ENCODE data around the gene SMTN. TPM values are rescaled to one million over a fixed set of nuclear protein-coding genes. Genes with fewer than 3 reads are reported as not detected.

Gene SMTN
- polyA plus RNA-seq, 1 of the 3 experiments (the other 2 are of a cell fraction): 30.4 TPM

GRCh38 chr22:31142285-31142684 lies 61.2 kb downstream of the SMTN start:
- H3K4me3 ChIP-seq (ENCODE audit: low read depth in 2 of 2, low read length in 1 of 2): no peak overlapping the region

More at GRCh38 chr22:31142285-31142684, 61.2 kb downstream of the SMTN start:
- 74% methylated on average over 4 of the region's 4 CpGs for WGBS (ENCODE audit: low lambda C conversion rate)
- 0 out of 2 replicates have a peak, but pooled peaks cover 4% of the 10 kb centered on the region for H3K9me3 ChIP-seq
- H3K79me2 ChIP-seq (ENCODE audit: insufficient read depth): no peaks in the 10 kb centered on the region
- DNase-seq: no peak
- H3K27me3 ChIP-seq (ENCODE audit: insufficient read depth): peaks cover 4% of the 10 kb centered on the region; the same call in 1 of the 2 replicates
- no peak overlapping the region for H2AFZ ChIP-seq (ENCODE audit: low read depth)
- TF ChIP-seq MEF2A (IDR thresholded peaks at IDR 0.05; ENCODE audit: borderline replicate concordance, low read depth) (no peak), USF1 (IDR thresholded peaks at IDR 0.05; ENCODE audit: borderline replicate concordance, low read depth) (no peak), ZBTB33 (IDR thresholded peaks at IDR 0.05; ENCODE audit: borderline replicate concordance, low read depth) (no peak), TAF1 (IDR thresholded peaks at IDR 0.05; ENCODE audit: borderline replicate concordance, low read depth, low read length) (no peak), TEAD4 (IDR thresholded peaks at IDR 0.05; ENCODE audit: borderline replicate concordance, insufficient read depth) (no peak), SIN3A (IDR thresholded peaks at IDR 0.05; ENCODE audit: borderline replicate concordance, low read depth, low read length) (no peak), GABPA (IDR thresholded peaks at IDR 0.05; ENCODE audit: low read depth) (no peak), RFX5 (IDR thresholded peaks at IDR 0.05; ENCODE audit: low read length) (no peak), JUND (IDR thresholded peaks at IDR 0.05) (no peak), FOXM1 (IDR thresholded peaks at IDR 0.05; ENCODE audit: low read depth) (no peak), EZH2phosphoT487 (IDR thresholded peaks at IDR 0.05; ENCODE audit: borderline replicate concordance, low read depth) (no peak), RXRA (IDR thresholded peaks at IDR 0.05; ENCODE audit: borderline replicate concordance, low read depth) (no peak), GATA2 (CRISPR knock-in tag; IDR thresholded peaks at IDR 0.05) (no peak), MXI1 (IDR thresholded peaks at IDR 0.05; ENCODE audit: low read depth, low read length) (no peak), EP300 (IDR thresholded peaks at IDR 0.05; ENCODE audit: borderline replicate concordance in 1 of 2, low read depth in 1 of 2, low read length in 1 of 2) (no peak), SMC3 (IDR thresholded peaks at IDR 0.05; ENCODE audit: low read depth, low read length) (no peak)
- TF ChIP-seq, protein P1, sequence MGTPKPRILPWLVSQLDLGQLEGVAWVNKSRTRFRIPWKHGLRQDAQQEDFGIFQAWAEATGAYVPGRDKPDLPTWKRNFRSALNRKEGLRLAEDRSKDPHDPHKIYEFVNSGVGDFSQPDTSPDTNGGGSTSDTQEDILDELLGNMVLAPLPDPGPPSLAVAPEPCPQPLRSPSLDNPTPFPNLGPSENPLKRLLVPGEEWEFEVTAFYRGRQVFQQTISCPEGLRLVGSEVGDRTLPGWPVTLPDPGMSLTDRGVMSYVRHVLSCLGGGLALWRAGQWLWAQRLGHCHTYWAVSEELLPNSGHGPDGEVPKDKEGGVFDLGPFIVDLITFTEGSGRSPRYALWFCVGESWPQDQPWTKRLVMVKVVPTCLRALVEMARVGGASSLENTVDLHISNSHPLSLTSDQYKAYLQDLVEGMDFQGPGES (IDR thresholded peaks at IDR 0.05; ENCODE audit: low read depth, low read length): no peak
- TF ChIP-seq, protein P2, sequence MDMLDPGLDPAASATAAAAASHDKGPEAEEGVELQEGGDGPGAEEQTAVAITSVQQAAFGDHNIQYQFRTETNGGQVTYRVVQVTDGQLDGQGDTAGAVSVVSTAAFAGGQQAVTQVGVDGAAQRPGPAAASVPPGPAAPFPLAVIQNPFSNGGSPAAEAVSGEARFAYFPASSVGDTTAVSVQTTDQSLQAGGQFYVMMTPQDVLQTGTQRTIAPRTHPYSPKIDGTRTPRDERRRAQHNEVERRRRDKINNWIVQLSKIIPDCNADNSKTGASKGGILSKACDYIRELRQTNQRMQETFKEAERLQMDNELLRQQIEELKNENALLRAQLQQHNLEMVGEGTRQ (IDR thresholded peaks at IDR 0.05; ENCODE audit: borderline replicate concordance, low read depth, low read length): no peak
- TF ChIP-seq, protein P3, sequence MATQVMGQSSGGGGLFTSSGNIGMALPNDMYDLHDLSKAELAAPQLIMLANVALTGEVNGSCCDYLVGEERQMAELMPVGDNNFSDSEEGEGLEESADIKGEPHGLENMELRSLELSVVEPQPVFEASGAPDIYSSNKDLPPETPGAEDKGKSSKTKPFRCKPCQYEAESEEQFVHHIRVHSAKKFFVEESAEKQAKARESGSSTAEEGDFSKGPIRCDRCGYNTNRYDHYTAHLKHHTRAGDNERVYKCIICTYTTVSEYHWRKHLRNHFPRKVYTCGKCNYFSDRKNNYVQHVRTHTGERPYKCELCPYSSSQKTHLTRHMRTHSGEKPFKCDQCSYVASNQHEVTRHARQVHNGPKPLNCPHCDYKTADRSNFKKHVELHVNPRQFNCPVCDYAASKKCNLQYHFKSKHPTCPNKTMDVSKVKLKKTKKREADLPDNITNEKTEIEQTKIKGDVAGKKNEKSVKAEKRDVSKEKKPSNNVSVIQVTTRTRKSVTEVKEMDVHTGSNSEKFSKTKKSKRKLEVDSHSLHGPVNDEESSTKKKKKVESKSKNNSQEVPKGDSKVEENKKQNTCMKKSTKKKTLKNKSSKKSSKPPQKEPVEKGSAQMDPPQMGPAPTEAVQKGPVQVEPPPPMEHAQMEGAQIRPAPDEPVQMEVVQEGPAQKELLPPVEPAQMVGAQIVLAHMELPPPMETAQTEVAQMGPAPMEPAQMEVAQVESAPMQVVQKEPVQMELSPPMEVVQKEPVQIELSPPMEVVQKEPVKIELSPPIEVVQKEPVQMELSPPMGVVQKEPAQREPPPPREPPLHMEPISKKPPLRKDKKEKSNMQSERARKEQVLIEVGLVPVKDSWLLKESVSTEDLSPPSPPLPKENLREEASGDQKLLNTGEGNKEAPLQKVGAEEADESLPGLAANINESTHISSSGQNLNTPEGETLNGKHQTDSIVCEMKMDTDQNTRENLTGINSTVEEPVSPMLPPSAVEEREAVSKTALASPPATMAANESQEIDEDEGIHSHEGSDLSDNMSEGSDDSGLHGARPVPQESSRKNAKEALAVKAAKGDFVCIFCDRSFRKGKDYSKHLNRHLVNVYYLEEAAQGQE (IDR thresholded peaks at IDR 0.05; ENCODE audit: low read depth, low read length): no peak
- no peak overlapping the region for H3K9ac ChIP-seq
- H3K4me1 ChIP-seq (ENCODE audit: control insufficient read depth in 1 of 2, insufficient read depth in 2 of 2, low read depth in 1 of 2, low read length in 1 of 2): peaks cover 0 to 32% of the 10 kb centered on the region in 2 experiments; a peak in 2 of 4 replicates
- no peak overlapping the region for H3K4me2 ChIP-seq
- H3K27ac ChIP-seq (ENCODE audit: low read depth in 2 of 2, low read length in 1 of 2): peak overlapping the region in 1 of 2 experiments; percentile 72; a peak in 1 of 4 replicates
- H3K9me2 ChIP-seq: no peaks in the 10 kb centered on the region
- H3K36me3 ChIP-seq (replicated peaks in 1 of 2; ENCODE audit: control insufficient read depth in 1 of 2, insufficient read depth in 2 of 2, low read length in 1 of 2): no peaks in the 10 kb centered on the region
- ChIA-PET CTCF (interaction anchor here (1.1 to 5.0 kb wide), 6 partner anchors 35 to 378 kb away, joined by 3 to 22 read pairs (median 4); partner anchors contain the start of genes LIMK2 and SELENOM), POLR2A (no interaction called here)
- H3F3A ChIP-seq (replicated peaks; ENCODE audit: insufficient read depth): no peaks in the 10 kb centered on the region
- no peaks in the 10 kb centered on the region for H4K20me1 ChIP-seq (ENCODE audit: insufficient read depth)

All from SK-N-SH (cell line).